22Rv1 (cell line): Measurements from ENCODE around the gene PDE8B.

Experiments used
- ZFX ChIP-seq: fragments of 450-650 bp; IDR thresholded peaks from 2 replicates; pipeline ENCODE4 v1.6.1; 2017; ENCODE audit warnings: antibody characterized with exemption, borderline replicate concordance
- TF ChIP-seq, protein P1 (sequence below): fragments of 450-650 bp; IDR thresholded peaks from 2 replicates; pipeline ENCODE4 v1.5.1; 2017; ENCODE audit warnings: mild to moderate bottlenecking

DNA sequence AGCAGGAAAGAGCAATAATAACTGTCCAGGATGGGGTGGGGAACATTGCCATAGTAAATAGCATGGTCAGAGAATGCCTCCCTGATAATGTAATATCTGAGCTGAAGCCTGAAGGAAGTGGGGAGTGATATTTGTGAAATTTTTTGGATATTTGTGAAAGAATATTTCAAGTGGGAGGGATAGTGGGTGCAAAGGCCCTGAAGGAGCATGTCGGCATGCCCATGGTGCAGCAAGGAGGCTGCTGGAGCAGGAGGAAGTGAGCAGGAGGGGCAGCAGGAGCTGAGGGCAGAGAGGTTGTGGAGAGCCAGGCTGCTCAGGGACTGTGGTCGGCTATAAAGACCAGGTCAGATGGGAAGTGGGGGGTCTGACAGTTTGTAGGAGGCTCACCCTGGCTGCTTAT is 21.1 kb upstream of the PDE8B start:
- TF ChIP-seq, protein P1, sequence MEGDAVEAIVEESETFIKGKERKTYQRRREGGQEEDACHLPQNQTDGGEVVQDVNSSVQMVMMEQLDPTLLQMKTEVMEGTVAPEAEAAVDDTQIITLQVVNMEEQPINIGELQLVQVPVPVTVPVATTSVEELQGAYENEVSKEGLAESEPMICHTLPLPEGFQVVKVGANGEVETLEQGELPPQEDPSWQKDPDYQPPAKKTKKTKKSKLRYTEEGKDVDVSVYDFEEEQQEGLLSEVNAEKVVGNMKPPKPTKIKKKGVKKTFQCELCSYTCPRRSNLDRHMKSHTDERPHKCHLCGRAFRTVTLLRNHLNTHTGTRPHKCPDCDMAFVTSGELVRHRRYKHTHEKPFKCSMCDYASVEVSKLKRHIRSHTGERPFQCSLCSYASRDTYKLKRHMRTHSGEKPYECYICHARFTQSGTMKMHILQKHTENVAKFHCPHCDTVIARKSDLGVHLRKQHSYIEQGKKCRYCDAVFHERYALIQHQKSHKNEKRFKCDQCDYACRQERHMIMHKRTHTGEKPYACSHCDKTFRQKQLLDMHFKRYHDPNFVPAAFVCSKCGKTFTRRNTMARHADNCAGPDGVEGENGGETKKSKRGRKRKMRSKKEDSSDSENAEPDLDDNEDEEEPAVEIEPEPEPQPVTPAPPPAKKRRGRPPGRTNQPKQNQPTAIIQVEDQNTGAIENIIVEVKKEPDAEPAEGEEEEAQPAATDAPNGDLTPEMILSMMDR: no peak
- TF ChIP-seq ZFX: no peak
